ENCODE measurements around the gene SLC35E2B. TPM values are rescaled to one million over a fixed set of nuclear protein-coding genes. Genes with fewer than 3 reads are reported as not detected.

The SLC35E2B gene
- total RNA-seq, 1 experiment from 2014 or later, result 36.1 TPM

- Histone ChIP-seq H3K4me1 (0 out of 2 replicates have a peak, but pooled peaks cover 2% of the 10 kb centered on the region), H3K4me3 (no peak overlapping the region), H3K36me3 (no peaks in the 10 kb centered on the region), H3K27ac (no peak overlapping the region), H3K27me3 (no peaks in the 10 kb centered on the region), H3K9me3 (replicated peaks) (no peaks in the 10 kb centered on the region)
- no peak for DNase-seq
These were observed 63.7 kb downstream of the SLC35E2B start for GRCh38 chr1:1628754-1629429.

- no peak for DNase-seq
- H3K4me3 ChIP-seq, result no peak overlapping the region
These were observed 64.5 kb downstream of the SLC35E2B start for GRCh38 chr1:1627829-1628753.

GRCh38 chr1:1627261-1627828 is 65.2 kb downstream of the SLC35E2B start:
- no peaks in the 10 kb centered on the region for H3K27me3 ChIP-seq
- no peak for DNase-seq
- no peaks in the 10 kb centered on the region for H3K9me3 ChIP-seq (replicated peaks)
- H3K36me3 ChIP-seq, result no peaks in the 10 kb centered on the region
- 0 out of 2 replicates have a peak, but pooled peaks cover 2% of the 10 kb centered on the region for H3K4me1 ChIP-seq
- no peak overlapping the region for H3K27ac ChIP-seq
- no peak overlapping the region for H3K4me3 ChIP-seq

More at GRCh38 chr1:1627829-1628753, 64.5 kb downstream of the SLC35E2B start:
- H3K9me3 ChIP-seq (replicated peaks), result no peaks in the 10 kb centered on the region
- no peak overlapping the region for H3K27ac ChIP-seq
- H3K4me1 ChIP-seq, result 0 out of 2 replicates have a peak, but pooled peaks cover 2% of the 10 kb centered on the region
- H3K36me3 ChIP-seq, result no peaks in the 10 kb centered on the region
- no peaks in the 10 kb centered on the region for H3K27me3 ChIP-seq

GRCh38 chr1:1626207-1627141 is 66.1 kb downstream of the SLC35E2B start:
- Histone ChIP-seq H3K27me3 (no peaks in the 10 kb centered on the region), H3K9me3 (replicated peaks) (no peaks in the 10 kb centered on the region), H3K27ac (no peak overlapping the region), H3K4me1 (peaks cover 4% of the 10 kb centered on the region; the same call in 1 of the 2 replicates), H3K36me3 (no peaks in the 10 kb centered on the region), H3K4me3 (no peak overlapping the region)
- DNase-seq, result no peak

GRCh38 chr1:1625824-1626206 is 66.8 kb downstream of the SLC35E2B start:
- H3K9me3 ChIP-seq (replicated peaks), result no peaks in the 10 kb centered on the region
- H3K27me3 ChIP-seq, result no peaks in the 10 kb centered on the region
- DNase-seq, result no peak
- H3K36me3 ChIP-seq, result no peaks in the 10 kb centered on the region
- H3K27ac ChIP-seq, result no peak overlapping the region
- H3K4me3 ChIP-seq, result no peak overlapping the region
- H3K4me1 ChIP-seq, result peaks cover 4% of the 10 kb centered on the region; the same call in 1 of the 2 replicates

GRCh38 chr1:1625404-1625775 is 67.2 kb downstream of the SLC35E2B start:
- H3K4me1 ChIP-seq, result peaks cover 4% of the 10 kb centered on the region; the same call in 1 of the 2 replicates
- H3K9me3 ChIP-seq (replicated peaks), result no peaks in the 10 kb centered on the region
- no peaks in the 10 kb centered on the region for H3K36me3 ChIP-seq
- no peak for DNase-seq
- H3K27me3 ChIP-seq, result no peaks in the 10 kb centered on the region
- H3K4me3 ChIP-seq, result no peak overlapping the region
- H3K27ac ChIP-seq, result no peak overlapping the region

GRCh38 chr1:1624443-1625403 is 67.9 kb downstream of the SLC35E2B start:
- Histone ChIP-seq H3K4me3 (no peak overlapping the region), H3K36me3 (no peaks in the 10 kb centered on the region), H3K4me1 (peaks cover 4% of the 10 kb centered on the region; the same call in 1 of the 2 replicates), H3K27me3 (no peaks in the 10 kb centered on the region), H3K27ac (no peak overlapping the region), H3K9me3 (replicated peaks) (no peaks in the 10 kb centered on the region)
- DNase-seq, result no peak

- Histone ChIP-seq H3K4me1 (peaks cover 4% of the 10 kb centered on the region; the same call in 1 of the 2 replicates), H3K36me3 (no peaks in the 10 kb centered on the region), H3K27me3 (no peaks in the 10 kb centered on the region), H3K27ac (no peak overlapping the region), H3K4me3 (no peak overlapping the region), H3K9me3 (replicated peaks) (no peaks in the 10 kb centered on the region)
- DNase-seq, result no peak
These were observed 68.8 kb downstream of the SLC35E2B start for GRCh38 chr1:1623631-1624442.

- Histone ChIP-seq H3K4me3 (no peak overlapping the region), H3K4me1 (peaks cover 4% of the 10 kb centered on the region; the same call in 1 of the 2 replicates), H3K36me3 (no peaks in the 10 kb centered on the region), H3K27me3 (no peaks in the 10 kb centered on the region), H3K27ac (no peak overlapping the region), H3K9me3 (replicated peaks) (no peaks in the 10 kb centered on the region)
- no peak for DNase-seq
These were observed 69.4 kb downstream of the SLC35E2B start for GRCh38 chr1:1623181-1623630.

- H3K27ac ChIP-seq, result no peak overlapping the region
- H3K4me3 ChIP-seq, result no peak overlapping the region
- no peaks in the 10 kb centered on the region for H3K36me3 ChIP-seq
- H3K9me3 ChIP-seq (replicated peaks), result no peaks in the 10 kb centered on the region
- peaks cover 4% of the 10 kb centered on the region; the same call in 1 of the 2 replicates for H3K4me1 ChIP-seq
- DNase-seq, result no peak
- no peaks in the 10 kb centered on the region for H3K27me3 ChIP-seq
These were observed 69.9 kb downstream of the SLC35E2B start for GRCh38 chr1:1622788-1623094.

- H3K27me3 ChIP-seq, result no peaks in the 10 kb centered on the region
- H3K4me1 ChIP-seq, result peaks cover 4% of the 10 kb centered on the region; the same call in 1 of the 2 replicates
- peak; percentile 31 to 49 for DNase-seq
- H3K9me3 ChIP-seq (replicated peaks), result no peaks in the 10 kb centered on the region
- no peaks in the 10 kb centered on the region for H3K36me3 ChIP-seq
- H3K4me3 ChIP-seq, result no peak overlapping the region
- H3K27ac ChIP-seq, result no peak overlapping the region
These were observed 70.4 kb downstream of the SLC35E2B start for GRCh38 chr1:1622010-1622787.
